ENCODE measurements around the gene OR51A2.

GRCh38 chr11:4979036-4979435, 23.5 kb upstream of the OR51A2 start:
- TF ChIP-seq GATA2 (IDR thresholded peaks at IDR 0.05; ENCODE audit: low read depth, low read length), result no peak
- no peak for TF ChIP-seq GATA3 (IDR thresholded peaks at IDR 0.05; ENCODE audit: low read depth, low read length)

All from SH-SY5Y (cell line).